HG03565 (cell line): ENCODE data around the gene RNF212.
"Not testable (repeated sequence)": the region's sequence is repeated elsewhere in the genome, so short reads cannot be mapped to it uniquely, and the experiment has no call there.

ENCODE experiments used
- ATAC-seq: cut with Tn5 transposase; IDR thresholded peaks from one replicate; pipeline ENCODE4 v1.9.1; 2021; ENCODE audit warnings: mild to moderate bottlenecking, moderate library complexity; ENCODE audit not compliant: unreplicated experiment

The RNF212 gene, protein sequence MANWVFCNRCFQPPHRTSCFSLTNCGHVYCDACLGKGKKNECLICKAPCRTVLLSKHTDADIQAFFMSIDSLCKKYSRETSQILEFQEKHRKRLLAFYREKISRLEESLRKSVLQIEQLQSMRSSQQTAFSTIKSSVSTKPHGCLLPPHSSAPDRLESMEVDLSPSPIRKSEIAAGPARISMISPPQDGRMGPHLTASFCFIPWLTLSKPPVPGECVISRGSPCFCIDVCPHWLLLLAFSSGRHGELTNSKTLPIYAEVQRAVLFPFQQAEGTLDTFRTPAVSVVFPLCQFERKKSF

DNA sequence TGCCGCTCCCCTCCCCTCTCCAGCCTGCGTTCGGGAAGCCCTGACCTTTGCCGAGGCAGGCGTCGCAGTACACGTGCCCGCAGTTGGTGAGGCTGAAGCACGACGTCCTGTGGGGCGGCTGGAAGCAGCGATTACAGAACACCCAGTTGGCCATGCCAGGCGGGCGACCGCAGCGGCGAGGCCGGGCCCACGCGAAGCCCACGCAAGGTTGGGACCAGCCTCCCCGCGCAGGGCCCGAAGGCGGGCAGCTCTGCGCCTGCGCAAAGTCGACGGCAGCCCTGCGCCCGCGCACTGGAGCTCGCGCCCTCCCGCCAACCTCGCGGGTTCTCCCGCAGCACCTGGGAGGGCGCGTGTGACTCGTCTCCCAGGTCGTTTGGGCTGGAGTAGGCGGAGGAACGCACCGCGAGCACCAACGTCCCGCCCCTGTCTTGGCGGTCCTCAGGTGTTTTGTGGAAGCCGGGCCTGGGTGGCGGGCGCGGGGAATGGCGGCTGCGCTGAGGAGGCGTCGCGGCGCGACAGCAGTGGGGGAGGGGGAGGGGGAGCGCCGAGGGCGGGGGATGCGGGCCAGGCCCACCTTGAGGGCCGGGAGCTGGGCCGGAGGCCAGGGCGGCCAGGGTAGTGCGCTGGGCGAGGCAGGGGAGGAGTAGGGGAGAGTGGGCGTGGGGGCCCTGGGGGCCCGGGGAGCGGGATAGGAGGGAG, at the start of gene RNF212:
Gene RNF212 (minus strand): TSS at position 254 of the 699 bp plus-strand sequence. CDS start 100 bp downstream, at position 154.
- ATAC-seq: no peak

DNA sequence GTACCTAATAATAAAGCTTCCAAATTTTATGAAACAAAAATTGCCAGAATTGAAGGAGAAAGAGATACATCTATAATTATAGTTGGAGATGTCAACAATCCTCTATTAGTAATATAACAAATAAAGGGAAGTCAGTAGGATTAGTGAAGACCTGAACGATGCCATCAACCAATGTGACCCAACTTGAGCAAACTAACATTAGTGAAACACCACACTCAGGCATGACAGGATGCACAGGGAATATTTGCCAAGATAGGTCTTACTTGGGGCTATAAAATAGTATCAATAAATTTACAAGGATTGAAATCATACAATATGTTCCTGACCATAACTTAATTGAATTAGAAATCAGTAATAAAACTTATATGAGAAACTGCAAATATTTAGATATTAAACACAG, 47.0 kb upstream of the RNF212 start:
- ATAC-seq: no peak

DNA sequence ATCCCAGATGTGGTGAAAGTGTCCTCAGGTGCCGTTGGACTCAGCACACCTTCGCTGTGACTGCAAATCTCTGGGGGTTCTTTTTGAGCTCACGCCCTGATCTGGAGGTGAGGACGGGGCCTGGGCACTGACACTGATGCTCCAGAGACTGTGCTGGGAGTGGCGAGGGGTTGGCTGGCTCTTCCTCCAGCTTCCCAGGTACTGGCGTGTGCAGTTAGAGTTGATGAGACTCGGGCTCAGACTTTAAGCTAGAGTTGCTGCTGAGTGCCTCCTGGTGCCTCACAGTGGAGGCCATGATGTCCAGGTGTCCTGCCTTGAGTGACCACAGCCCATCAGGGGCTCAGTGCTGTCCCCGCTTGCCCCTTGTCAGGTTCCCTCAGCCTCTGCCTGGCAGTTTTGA, 42.7 kb upstream of the RNF212 start:
- ATAC-seq: no peak

DNA sequence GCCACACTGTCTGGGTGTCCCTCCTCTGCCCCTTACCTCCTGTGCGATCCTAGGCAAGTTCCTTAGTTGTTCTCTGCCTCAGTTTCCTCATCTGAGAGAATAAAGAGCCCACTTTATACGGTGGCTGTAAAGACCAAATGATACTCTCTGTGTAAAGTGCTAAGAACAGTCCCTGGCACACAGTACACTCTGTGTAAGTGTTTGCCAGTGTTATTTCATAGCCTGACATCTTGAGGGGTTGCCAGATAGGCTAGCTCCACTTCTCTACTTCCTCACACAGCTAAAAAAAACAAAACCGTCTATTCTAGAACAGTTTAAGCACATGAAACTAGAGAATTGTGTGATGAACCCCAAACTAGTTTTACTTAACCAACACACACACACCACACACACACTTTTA, 42.0 kb upstream of the RNF212 start:
- no peak for ATAC-seq

- no peak for ATAC-seq
Measured at GRCh38 chr4:1154523-1155182, 41.3 kb upstream of the RNF212 start.

DNA sequence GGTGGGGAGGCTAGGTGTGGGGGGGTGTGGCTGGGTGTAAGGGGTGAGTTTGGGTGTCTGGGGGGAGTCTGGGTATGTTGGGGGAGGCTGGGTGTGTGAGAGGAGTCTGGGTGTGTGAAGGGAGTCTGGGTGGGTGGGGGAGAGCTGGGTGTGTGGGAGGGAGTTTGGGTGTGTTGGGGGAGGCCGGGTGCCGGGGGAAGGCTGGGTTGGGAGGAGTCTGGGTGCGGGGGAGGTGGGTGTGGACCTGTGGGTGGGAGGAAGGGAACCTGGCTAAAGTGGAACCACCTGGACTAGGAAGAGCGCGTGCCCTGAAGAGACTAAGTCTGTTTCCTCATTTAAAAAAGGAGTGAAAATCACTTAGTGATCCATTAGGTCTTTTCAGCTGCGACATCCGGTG, 40.8 kb upstream of the RNF212 start:
- no peak for ATAC-seq

DNA sequence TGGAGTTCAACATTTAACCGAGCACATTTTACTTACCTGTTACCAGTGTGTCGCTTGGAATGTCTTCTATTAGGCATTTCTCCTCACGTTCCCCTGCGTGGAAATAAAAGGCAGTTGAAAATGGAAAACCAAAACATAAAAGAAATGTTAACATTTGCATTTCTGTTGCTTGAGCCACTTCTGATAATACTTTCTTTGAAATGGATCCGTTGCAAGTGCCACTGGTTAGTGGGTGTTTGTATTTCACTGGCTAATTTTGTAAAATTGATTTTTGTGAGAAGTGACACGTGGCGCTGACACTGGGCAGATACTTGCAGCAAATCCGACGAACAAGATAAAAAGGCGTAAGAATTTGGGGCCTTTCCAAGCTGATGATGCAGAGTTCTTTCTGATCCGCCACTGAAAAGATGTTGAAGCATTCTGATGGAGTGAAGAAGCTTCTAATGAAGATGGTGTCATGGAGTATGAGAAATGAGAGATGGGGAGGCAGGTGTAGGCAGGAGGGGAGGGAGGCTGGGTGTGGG, 40.3 kb upstream of the RNF212 start:
- ATAC-seq: no peak

- no peak for ATAC-seq
Measured at GRCh38 chr4:1152290-1152689, 38.9 kb upstream of the RNF212 start.

DNA sequence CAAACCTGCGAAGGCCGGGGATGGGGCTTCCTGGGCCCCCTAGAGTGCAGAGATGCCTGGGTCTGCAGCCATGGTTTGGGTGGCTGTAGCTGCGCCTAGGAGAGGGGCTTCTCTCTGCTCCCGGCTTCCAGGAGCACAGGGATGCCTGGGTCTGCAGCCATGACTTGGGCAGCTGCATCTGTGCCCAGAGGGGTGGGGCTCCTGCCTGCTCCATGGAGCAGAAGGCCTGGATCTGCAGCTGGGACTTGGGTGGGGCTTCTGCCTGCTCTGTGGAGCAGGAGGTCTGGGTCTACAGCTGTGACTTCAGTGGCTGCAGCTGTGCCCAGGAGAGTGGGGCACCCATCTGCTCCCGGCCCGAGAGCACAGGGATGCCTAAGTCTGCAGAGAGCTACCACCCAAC, 38.2 kb upstream of the RNF212 start:
- no peak for ATAC-seq

DNA sequence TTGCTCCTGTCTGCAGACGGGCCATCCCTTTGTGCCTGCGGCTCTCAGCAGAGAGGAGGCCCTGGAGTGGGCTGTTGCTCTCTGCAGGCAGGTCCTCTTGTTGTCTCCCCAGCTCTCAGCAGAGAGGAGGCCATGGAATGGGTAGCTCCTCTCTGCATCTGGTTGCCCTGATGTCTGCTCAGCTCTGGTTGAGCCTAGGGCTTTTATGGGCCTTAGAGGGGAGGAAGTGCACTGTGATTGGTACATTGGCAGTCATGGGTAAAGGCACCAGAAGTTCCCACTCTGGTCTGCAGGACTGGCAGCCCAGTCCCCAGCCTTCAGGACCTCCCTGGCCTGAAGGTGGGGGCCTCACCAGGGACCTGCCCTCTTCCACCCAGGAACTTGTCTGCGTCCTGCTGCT, 37.5 kb upstream of the RNF212 start:
- ATAC-seq: no peak

DNA sequence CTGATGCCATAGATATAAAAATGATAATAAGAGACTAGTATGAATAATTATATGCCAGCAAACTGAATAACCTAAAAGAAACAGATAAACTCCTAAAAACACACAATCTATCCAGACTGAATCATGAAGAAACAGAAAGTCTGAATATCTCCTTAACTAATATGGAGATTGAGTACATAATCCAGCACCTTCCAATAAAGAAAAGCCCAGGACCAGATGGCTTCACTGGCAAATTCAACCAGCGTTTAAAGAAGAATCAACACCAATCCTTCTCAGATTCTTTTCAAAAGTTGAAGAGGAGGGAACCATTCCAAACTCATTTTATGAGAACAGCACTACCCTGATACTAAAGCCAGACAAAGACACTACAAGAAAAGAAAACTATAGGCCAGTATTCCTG, 26.5 kb upstream of the RNF212 start:
- no peak for ATAC-seq

GRCh38 chr4:1137850-1138249, 24.5 kb upstream of the RNF212 start:
- no peak for ATAC-seq

DNA sequence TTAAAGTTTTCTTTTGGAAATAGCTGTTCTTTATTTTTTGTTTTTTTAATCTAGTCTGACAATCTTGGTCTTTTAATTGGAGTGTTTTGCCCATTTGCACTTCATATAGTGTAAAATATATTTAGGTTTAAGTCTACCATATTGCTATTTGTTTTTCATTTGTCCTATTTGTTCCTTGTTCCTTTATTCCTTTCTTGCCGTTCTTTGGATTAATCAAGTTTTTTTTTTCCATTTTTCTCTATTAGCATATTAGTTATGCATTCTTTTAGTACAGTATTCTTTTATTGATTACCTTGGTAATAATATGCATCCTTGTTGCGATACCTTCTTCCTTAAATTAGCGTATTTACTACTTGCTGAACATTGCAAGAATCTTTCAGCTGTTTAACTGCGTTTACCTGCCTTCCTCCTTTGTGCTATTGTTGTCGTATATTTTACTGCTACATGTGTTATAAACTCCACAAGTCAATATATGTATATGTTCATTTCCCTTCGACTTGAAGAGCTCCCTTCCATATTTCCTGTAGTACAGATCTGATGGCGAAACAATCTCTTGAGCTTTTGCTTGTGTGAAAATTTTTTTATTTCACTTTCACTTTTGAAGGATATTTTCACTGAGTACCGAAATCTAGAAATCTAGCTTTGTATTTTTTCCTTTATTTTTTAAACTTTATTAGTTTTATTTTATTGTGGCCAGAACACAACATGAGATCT, 23.9 kb upstream of the RNF212 start:
- no peak for ATAC-seq

- ATAC-seq: no peak
Measured at GRCh38 chr4:1136048-1136447, 22.7 kb upstream of the RNF212 start.

DNA sequence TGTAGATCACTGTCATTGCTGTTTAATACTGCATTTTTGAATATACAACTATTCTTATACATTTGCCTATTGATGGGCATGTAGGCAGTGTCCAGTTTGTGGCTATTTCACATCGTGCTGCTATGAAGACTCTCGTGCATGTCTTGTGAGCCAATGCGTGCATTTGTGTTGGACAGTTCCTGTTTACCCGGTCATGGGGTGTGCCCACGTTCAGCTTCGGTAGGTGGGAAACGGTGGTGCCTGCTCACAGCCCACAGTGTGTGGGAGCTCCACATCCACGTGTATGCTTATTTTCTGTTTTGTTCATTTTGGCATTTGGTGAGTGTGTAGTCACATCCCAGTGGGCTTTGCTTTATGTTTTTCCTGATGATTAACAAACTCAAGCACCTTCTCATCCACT, 19.7 kb upstream of the RNF212 start:
- no peak for ATAC-seq

- peak; percentile 57 for ATAC-seq
Measured at GRCh38 chr4:1130316-1131186, 17.2 kb upstream of the RNF212 start.

DNA sequence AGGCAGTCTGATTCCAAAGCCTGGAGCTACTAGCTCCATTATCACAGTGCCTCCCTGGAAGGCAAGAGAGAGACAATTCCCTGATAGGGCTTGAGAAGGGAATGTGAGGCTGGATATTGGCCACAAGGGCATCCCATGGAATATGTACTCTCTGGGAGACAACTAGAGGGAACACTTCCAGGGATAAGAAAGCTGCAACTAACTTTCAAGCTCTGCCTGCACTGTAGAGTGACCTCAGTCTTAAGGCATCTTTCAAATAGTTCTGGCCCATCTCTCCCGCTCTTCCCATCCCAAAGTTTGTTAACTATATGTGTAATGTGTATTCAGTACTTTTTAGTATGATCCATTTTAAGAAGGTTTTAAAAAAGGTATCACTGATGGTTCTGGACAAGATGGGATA, 13.1 kb upstream of the RNF212 start:
- no peak for ATAC-seq

GRCh38 chr4:1125466-1125865, 12.1 kb upstream of the RNF212 start:
- not testable (repeated sequence) for ATAC-seq

DNA sequence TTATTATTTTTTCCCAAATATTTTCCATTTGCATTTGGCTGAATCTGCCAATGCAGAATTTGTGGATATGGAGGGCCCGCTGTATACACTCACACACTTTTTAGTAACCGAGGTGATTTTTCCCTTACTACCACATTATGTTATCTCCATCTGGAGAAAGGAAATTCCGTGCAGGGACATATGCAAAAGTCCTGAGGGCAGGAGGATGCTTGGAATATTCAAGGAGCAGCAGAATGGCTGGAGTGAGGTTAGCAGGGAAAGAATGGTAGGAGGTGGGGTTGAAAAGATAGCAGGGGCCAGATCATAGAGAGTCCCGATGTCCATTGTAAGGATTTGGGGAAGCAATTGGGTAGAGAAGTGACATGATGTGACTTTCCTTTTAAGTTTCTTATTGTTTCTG, 11.5 kb upstream of the RNF212 start:
- ATAC-seq: no peak

DNA sequence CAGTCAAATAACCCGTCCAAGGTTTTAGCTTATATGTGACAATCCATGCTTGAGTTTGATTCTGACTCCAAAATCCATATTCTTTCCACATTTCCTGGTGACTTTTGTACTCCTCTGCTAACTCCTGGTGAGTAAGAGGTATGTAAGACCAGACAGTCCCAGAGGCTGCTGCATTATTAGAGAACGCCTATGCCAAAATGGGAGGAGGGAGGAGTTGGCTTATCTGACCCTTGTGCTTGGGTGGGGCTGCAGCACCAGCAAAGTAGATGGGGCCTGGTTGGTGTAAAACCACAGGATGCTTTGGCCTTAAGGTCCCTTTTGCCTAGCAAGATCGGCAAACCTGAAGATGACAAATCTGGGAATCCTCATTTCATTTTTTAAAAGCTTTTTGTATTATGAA, 9.1 kb upstream of the RNF212 start:
- no peak for ATAC-seq
